GM12878 (cell line): Measurements from ENCODE around the gene ACTL7A. TPM values are rescaled to one million over a fixed set of nuclear protein-coding genes. Genes with fewer than 3 reads are reported as not detected.

Experiments
- ATAC-seq: fragments of 200-7000 bp; cut with Tn5 transposase; 3 replicates; pipeline ENCODE4 v1.9.1; 2020; ENCODE audit warnings: mild to moderate bottlenecking, moderate library complexity
- BruUV-seq: library from RNA; stranded (reverse); fragments of 400-500 nt; replicated peaks from 2 replicates; lab custom pipeline; 2021; lab: Mats Ljungman, UMichigan
- CTCF ChIA-PET: fragments of 300-600 bp; sonication (Branson Sonifier 250); formaldehyde crosslinking; extraction: SDS; loops from one replicate; lab custom pipeline; 2021; ENCODE audit warnings: inconsistent platforms; lab: Yijun Ruan, JAX
- POLR2A ChIA-PET: fragments of 350-600 bp; formaldehyde crosslinking; extraction: SDS; loops from one replicate; lab custom pipeline; 2021; ENCODE audit warnings: inconsistent platforms; lab: Charles Lee
- RAD21 ChIA-PET: fragments of 300-600 bp; sonication (Branson Sonifier 250); formaldehyde crosslinking; loops from one replicate; lab custom pipeline; 2023; ENCODE audit warnings: antibody characterized with exemption; ENCODE audit not compliant: unreplicated experiment; lab: Charles Lee
- SMC1A ChIA-PET: fragments of 300-600 bp; sonication (Branson Sonifier 250); formaldehyde crosslinking; loops from one replicate; lab custom pipeline; 2023; ENCODE audit not compliant: unreplicated experiment, uncharacterized antibody; lab: Charles Lee
- DNase-seq: peaks from one replicate; pipeline ENCODE4 v3.0.0-alpha.2; 2011; ENCODE audit warnings: low read depth, low spot score
- FAIRE-seq: peaks from 3 replicates; lab custom pipeline; 2011; peaks lifted over from hg19 to GRCh38; lab: Jason Lieb, UNC
- H2AFZ ChIP-seq: 2 replicates; pipeline ENCODE4 v1.6.0; 2011; ENCODE audit warnings: low read depth, low read length, control low read depth; ENCODE audit not compliant: control insufficient read depth
- H3K27ac ChIP-seq: 2 replicates; pipeline ENCODE4 v1.5.1; 2011; ENCODE audit warnings: control low read depth; ENCODE audit not compliant: control insufficient read depth, insufficient read depth
- H3K27me3 ChIP-seq, 2 experiments: replicated peaks in 1 of 2; 2 replicates each; pipeline versions ENCODE4 v1.6.0 to v1.6.1; 2011; ENCODE audit warnings: low read length in 1 of 2; ENCODE audit not compliant: control insufficient read depth in 2 of 2, insufficient read depth in 2 of 2
- H3K36me3 ChIP-seq, 2 experiments: 2 replicates each; pipeline ENCODE4 v1.5.1; 2011; ENCODE audit warnings: low read length in 1 of 2; ENCODE audit not compliant: control insufficient read depth in 2 of 2, insufficient read depth in 2 of 2
- H3K4me1 ChIP-seq: 2 replicates; pipeline ENCODE4 v1.6.1; 2011; ENCODE audit warnings: mild to moderate bottlenecking, low read length, moderate library complexity, mixed read lengths; ENCODE audit not compliant: control insufficient read depth, insufficient read depth
- H3K4me2 ChIP-seq: 2 replicates; pipeline ENCODE4 v1.6.0; 2011; ENCODE audit warnings: control low read depth; ENCODE audit not compliant: control insufficient read depth, insufficient read depth
- H3K4me3 ChIP-seq: fragments of 200-600 bp; sonication (generic); 2 replicates; pipeline ENCODE4 v1.5.1; 2016
- H3K79me2 ChIP-seq: 2 replicates; pipeline ENCODE4 v1.6.0; 2011; ENCODE audit warnings: low read length; ENCODE audit not compliant: control insufficient read depth, insufficient read depth
- H3K9ac ChIP-seq: 2 replicates; pipeline ENCODE4 v1.8.0; 2011; ENCODE audit warnings: low read length, control low read depth, mixed read lengths; ENCODE audit not compliant: control insufficient read depth, insufficient read depth
- H3K9me3 ChIP-seq: replicated peaks from 3 replicates; pipeline ENCODE4 v1.5.1; 2011; ENCODE audit warnings: mild to moderate bottlenecking, low read length; ENCODE audit not compliant: control insufficient read depth, insufficient read depth
- H4K20me1 ChIP-seq: 2 replicates; pipeline ENCODE4 v1.6.0; 2011; ENCODE audit not compliant: control insufficient read depth, insufficient read depth
- CBX3 ChIP-seq: fragments of 200-600 bp; sonication (generic); IDR thresholded peaks from 2 replicates; pipeline ENCODE4 v1.6.1; 2016; ENCODE audit warnings: low read depth, borderline replicate concordance
- EED ChIP-seq: sonication (generic); IDR thresholded peaks from 2 replicates; pipeline ENCODE4 v1.6.1; 2016; ENCODE audit warnings: antibody characterized with exemption, low read depth
- ELK1 ChIP-seq: IDR thresholded peaks from 2 replicates; pipeline ENCODE4 v1.6.1; 2012; ENCODE audit warnings: low read depth, low read length, improper control_type of control experiment
- IRF3 ChIP-seq: fragments of 450-650 bp; IDR thresholded peaks from 2 replicates; pipeline ENCODE4 v1.6.1; 2014; ENCODE audit warnings: mild to moderate bottlenecking
- JUNB ChIP-seq: IDR thresholded peaks from 2 replicates; pipeline ENCODE4 v1.6.1; 2016; ENCODE audit warnings: antibody characterized with exemption, mild to moderate bottlenecking
- KDM1A ChIP-seq: fragments of 200-600 bp; sonication (generic); IDR thresholded peaks from 2 replicates; pipeline ENCODE4 v1.6.1; 2016; ENCODE audit warnings: borderline replicate concordance
- MTA3 ChIP-seq: IDR thresholded peaks from 2 replicates; pipeline ENCODE4 v1.6.1; 2012; ENCODE audit warnings: low read length, inconsistent platforms, borderline replicate concordance
- NFIC ChIP-seq: IDR thresholded peaks from 2 replicates; pipeline ENCODE4 v1.6.1; 2012; ENCODE audit warnings: low read depth, mild to moderate bottlenecking, inconsistent platforms, low read length, moderate library complexity
- POLR2A ChIP-seq: IDR thresholded peaks from 2 replicates; pipeline ENCODE4 v1.6.1; 2011; ENCODE audit warnings: low read depth, mild to moderate bottlenecking, low read length
- POLR2AphosphoS2 ChIP-seq: IDR thresholded peaks from 2 replicates; pipeline ENCODE4 v1.6.1; 2011; ENCODE audit warnings: low read depth, mild to moderate bottlenecking, low read length, improper control_type of control experiment, moderate library complexity
- RELB ChIP-seq: fragments of 450-650 bp; IDR thresholded peaks from 2 replicates; pipeline ENCODE4 v1.6.1; 2017; ENCODE audit warnings: low read depth, mild to moderate bottlenecking, moderate library complexity
- TAF1 ChIP-seq: IDR thresholded peaks from 2 replicates; pipeline ENCODE4 v1.6.1; 2011; ENCODE audit warnings: mild to moderate bottlenecking, low read depth, low read length, borderline replicate concordance
- WGBS: methylation state at CpG from one replicate; pipeline ENCODE4 v1.1.6; 2016; ENCODE audit warnings: low lambda C conversion rate; ENCODE audit not compliant: insufficient replicate concordance, insufficient coverage; ENCODE audit errors: missing lambda C conversion rate; 5-methylcytosine and 5-hydroxymethylcytosine counted together
- in situ Hi-C: fragments of 300-500 bp; cut with MboI; formaldehyde crosslinking; loops from 9 replicates; pipeline ENCODE4 v1.14.3; 2018; ENCODE audit warnings: mixed read lengths
- intact Hi-C: fragments of 100-400 bp; cut with micrococcal nuclease; formaldehyde crosslinking; loops from one replicate; pipeline ENCODE4 v1.14.2; 2022; ENCODE audit not compliant: unreplicated experiment
- polyA plus RNA-seq, 11 experiments: library from polyadenylated mRNA; depleted of rRNA in 4 of 11; unstranded in 6 of 11; stranded (reverse) in 5 of 11; fragments of >200 nt; fragmentation: Nextera tagmentation in 4 of 11; fragmentation: Illumina TruSeq in 1 of 11; extraction: Ambion mirVana in 4 of 11; extraction: Trizol in 1 of 11; gene quantifications; 1 replicate in 1 of 11; 2 replicates in 10 of 11; pipeline versions ENCODE4 v1.2.1 to v1.2.3, GENCODE V29; 2011 to 2016; ENCODE audit warnings: inconsistent platforms in 2 of 11, missing spikeins in 2 of 11, low read depth in 1 of 11
- total RNA-seq, 4 experiments: library from RNA; depleted of rRNA in 3 of 4; stranded (reverse); fragments of >200 nt in 3 of 4; fragmentation: Illumina TruSeq in 1 of 4; extraction: Trizol in 1 of 4; gene quantifications; 2 replicates each; pipeline versions ENCODE4 v1.2.1 to v1.2.3, GENCODE V29; 2013 to 2021

Gene ACTL7A
- total and polyA plus RNA-seq, 10 of the 15 experiments (the other 5 are each of a cell fraction or from before 2014, with no cell fraction given): not detected

GRCh38 chr9:108815156-108815555, 46.9 kb upstream of the ACTL7A start:
- Histone ChIP-seq H2AFZ (no peak overlapping the region), H3K4me3 (no peak overlapping the region), H3K36me3 (no peaks in the 10 kb centered on the region), H3K9me3 (no peaks in the 10 kb centered on the region), H3K9ac (no peak overlapping the region), H3K4me1 (no peaks in the 10 kb centered on the region; the same call in 1 of the 2 replicates), H3K27ac (no peak overlapping the region)
- ChIA-PET CTCF (interaction anchor here (0.6 kb wide), 1 partner anchor 139 kb away, joined by 3 read pairs; no protein-coding TSS in a partner anchor), POLR2A (no interaction called here), SMC1A (no interaction called here)
- BruUV-seq: no TSS peak
- TF ChIP-seq KDM1A: no peak
- TF ChIP-seq JUNB: no peak
- TF ChIP-seq ELK1: no peak
- TF ChIP-seq TAF1: no peak
- TF ChIP-seq POLR2A: no peak
- no peak for TF ChIP-seq NFIC
- TF ChIP-seq MTA3: no peak
- no peak for TF ChIP-seq IRF3
- TF ChIP-seq EED: no peak
- no peak for TF ChIP-seq RELB
- TF ChIP-seq CBX3: no peak
- no peak for TF ChIP-seq POLR2AphosphoS2
- TF ChIP-seq, all 136 proteins: peak for 0
- RAD21 ChIA-PET: no interaction called here
- no peak for DNase-seq
- in situ Hi-C loops: no loop called here
- WGBS: 41% methylated on average over 3 of the region's 3 CpGs
- intact Hi-C loops: no loop called here
- Histone ChIP-seq H3K27me3 (0 out of 4 replicates have a peak, but pooled peaks cover 0 to under 1% of the 10 kb centered on the region in 2 experiments), H3K79me2 (no peaks in the 10 kb centered on the region), H4K20me1 (no peaks in the 10 kb centered on the region), H3K4me2 (no peak overlapping the region)
- no peak for FAIRE-seq
- no peak for ATAC-seq
